Stimulated activated CD4-positive, alpha-beta T cell treated with anti-CD3 and anti-CD28 coated beads, Interleukin-1b, Interleukin-23, amount 100 ng/mL, for 48 hours (primary cell): Measurements from ENCODE around the gene SMYD4.
"Not testable (repeated sequence)": the region's sequence is repeated elsewhere in the genome, so short reads cannot be mapped to it uniquely, and the experiment has no call there.

Experiments
- DNase-seq: peaks from one replicate; pipeline ENCODE4 v3.0.0-alpha.2; 2020

The SMYD4 gene

DNA sequence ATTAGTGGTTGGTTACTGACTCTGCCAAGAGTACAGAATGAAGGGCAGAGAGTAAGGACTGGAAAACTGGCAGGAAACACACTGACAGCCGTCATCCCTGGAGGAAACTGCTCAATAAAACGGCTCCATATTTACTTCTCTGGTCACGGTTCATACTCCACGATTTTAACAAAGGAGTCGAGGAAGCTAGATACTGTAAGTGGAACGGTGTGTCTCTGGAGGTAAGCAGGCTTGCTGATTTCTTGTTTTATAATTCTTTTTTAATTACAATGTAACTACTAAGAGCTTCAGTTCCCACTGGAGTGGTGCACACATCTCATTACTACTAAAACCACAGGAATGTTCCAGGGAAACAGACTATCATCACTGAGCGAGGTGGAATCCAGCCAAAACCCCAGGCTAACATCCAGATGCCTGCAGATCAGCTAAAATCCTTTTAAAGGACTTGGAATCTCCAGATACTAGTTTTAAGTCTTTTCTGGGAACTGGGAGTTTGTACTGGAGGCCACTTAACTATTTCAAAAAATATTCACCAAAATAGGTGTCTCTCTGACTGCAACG is 50.1 kb downstream of the SMYD4 start:
- DNase-seq: no peak

DNA sequence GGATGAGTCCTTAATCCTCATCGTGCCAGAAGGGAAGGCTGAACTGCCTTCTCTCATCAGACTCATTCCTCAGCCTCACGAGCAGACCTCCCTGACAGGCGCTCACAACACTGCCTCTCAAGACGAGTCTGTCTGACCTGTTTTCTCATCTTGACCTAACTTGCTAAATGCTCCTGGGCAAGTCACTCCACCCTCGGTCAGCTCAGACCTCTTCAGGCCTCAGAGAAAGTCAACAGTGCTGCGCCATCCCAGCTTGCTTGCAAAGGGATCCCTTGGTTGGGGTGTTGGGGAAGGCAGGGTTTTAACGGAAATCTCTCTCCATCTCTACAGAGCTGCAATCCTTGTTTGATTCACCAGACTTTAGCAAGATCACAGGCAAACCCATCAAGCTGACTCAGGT is 52.8 kb downstream of the SMYD4 start:
- no peak for DNase-seq

DNA sequence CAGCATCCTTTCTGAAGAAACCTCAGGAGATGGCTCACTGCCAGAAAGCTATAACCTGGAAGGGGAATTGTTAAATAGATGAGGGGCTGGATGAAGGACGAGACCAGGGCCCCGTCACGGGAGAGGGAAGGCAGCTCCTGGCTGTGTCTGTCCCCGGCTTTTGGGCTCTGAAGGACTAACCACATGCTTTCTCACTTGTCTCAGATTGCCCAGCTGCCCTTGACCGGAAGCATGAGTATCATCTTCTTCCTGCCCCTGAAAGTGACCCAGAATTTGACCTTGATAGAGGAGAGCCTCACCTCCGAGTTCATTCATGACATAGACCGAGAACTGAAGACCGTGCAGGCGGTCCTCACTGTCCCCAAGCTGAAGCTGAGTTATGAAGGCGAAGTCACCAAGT is 53.4 kb downstream of the SMYD4 start:
- no peak for DNase-seq

DNA sequence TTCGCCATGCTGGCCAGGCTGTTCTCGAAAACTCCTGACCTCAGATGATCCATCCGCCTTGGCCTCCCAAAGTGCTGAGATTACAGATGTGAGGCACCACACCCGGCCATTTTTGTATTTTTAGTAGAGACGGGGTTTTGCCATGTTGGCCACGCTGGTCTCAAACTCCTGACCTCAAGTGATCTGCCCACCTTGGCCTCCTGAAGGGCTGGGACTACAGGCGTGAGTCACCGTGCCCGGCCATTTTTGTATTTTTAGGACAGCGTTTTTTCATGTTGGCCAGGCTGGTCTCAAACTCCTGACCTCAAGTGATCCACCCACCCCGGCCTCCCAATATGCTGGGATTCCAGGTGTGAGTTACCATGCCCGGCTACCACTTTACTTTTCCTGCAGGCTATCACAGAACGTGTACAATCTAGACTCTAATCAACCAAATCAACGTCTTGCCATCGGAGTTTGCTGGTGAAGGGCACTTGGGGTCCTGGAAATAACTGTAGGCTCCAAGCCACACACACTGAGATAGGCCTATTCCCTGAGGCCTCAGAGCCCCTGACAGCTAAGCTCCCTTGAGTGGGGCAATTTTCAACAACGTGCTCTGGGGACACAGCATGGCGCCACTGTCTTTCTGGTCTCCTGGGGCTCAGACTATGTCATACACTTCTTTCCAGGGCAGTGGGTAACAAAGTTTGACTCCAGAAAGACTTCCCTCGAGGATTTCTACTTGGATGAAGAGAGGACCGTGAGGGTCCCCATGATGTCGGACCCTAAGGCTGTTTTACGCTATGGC is 55.1 kb downstream of the SMYD4 start:
- DNase-seq: no peak

DNA sequence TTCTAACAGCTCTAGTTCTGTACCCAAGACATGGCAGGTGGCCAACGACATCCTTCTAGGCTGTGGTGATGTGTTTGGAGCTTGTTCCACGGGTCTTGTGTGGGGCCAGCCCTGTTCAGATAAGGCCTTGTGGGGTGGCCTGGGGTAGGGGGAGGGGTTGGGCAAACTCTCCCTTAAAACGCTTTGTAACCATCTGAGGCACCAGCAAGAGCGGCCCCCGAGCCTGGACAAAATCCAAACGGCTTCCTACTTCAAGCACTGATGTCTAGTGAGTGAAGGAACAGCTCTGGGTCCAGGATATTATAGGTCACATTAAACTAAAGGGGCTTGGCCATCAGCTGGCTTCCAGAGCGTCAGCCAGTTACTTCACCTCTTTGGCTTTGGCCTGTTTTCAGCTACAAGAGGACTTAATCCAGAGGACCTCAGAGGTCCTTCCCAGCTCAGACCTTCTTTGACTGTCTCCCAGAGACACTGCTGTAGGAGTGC is 56.0 kb downstream of the SMYD4 start:
- no peak for DNase-seq

DNA sequence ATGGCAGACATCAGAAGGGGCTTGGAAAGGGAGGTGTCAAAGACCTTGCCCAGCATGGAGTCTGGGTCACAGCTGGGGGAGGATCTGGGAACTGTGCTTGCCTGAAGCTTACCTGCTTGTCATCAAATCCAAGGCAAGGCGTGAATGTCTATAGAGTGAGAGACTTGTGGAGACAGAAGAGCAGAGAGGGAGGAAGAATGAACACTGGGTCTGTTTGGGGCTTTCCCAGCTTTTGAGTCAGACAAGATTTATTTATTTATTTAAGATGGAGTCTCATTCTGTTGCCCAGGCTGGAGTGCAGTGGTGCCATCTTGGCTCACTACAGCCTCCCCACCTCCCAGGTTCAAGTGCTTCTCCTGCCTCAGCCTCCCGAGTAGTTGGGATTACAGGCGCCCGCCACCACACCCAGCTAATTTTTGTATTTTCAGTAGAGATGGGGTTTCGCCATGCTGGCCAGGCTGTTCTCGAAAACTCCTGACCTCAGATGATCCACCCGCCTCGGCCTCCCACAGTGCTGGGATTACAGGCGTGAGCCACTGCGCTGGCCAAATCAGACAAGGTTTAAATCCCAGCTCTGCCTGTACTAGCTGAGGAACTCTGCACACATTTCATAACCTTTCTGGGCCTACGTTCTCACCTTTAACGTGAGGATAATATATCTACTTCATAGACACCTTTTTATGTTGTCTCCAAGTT is 56.6 kb downstream of the SMYD4 start:
- DNase-seq: not testable (repeated sequence)

DNA sequence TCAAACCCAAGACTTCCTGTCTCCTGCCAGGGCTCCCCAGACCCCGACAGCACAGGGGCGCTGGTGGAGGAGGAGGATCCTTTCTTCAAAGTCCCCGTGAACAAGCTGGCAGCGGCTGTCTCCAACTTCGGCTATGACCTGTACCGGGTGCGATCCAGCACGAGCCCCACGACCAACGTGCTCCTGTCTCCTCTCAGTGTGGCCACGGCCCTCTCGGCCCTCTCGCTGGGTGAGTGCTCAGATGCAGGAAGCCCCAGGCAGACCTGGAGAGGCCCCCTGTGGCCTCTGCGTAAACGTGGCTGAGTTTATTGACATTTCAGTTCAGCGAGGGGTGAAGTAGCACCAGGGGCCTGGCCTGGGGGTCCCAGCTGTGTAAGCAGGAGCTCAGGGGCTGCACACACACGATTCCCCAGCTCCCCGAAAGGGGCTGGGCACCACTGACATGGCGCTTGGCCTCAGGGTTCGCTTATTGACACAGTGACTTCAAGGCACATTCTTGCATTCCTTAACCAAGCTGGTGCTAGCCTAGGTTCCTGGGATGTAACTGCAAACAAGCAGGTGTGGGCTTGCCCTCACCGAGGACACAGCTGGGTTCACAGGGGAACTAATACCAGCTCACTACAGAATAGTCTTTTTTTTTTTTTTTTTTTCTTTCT is 59.8 kb downstream of the SMYD4 start:
- DNase-seq: no peak

DNA sequence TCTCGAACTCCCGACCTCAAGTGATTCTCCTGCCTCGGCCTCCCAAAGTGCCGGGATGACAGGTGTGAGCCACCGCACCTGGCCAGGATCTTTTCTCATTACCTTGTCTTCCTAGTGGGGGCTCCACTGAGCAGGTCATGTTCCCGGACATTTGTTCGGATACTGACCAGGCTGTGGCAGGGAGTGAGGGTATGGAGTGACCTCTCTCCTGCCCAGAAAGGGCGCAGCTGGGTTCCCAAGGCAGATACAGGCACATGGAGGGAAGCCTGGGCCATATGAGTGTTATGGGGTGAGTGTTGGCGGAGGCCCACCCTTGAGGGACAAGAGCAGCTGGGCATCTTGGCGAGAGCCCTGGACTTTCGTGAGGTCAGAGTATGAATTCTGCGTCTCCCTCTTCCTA is 62.3 kb downstream of the SMYD4 start:
- no peak for DNase-seq

DNA sequence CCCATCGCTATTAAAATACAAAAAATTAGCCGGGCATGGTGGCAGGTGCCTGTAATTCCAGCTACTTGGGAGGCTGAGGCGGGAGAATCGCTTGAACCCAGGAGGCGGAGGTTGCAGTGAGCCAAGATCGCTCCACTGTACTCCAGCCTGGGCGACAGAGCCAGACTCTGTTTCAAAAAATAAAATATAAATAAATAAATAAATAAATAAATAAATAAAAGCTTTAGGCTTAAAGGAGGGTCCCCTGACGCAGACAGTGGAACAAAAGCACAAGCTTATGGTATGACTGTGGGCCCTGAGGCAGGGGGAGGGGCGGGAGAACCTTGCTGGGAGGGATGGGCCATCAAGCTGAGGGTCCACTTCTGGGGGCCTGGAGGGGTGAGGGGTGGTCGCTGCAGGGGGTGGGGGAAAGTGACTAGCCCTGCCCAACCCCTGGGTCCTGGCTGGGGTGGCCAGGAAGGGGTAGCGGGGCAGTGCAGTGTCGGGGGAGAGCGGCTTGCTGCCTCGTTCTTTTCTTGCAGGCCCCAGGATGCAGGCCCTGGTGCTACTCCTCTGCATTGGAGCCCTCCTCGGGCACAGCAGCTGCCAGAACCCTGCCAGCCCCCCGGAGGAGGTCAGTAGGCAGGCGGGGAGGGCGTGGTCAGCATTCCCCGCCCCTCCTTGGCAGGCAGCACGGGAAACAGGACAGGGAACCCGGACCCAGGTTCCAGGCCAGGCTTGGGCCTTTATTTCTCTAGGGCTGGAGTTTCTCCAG is 63.1 kb downstream of the SMYD4 start:
- no peak for DNase-seq

DNA sequence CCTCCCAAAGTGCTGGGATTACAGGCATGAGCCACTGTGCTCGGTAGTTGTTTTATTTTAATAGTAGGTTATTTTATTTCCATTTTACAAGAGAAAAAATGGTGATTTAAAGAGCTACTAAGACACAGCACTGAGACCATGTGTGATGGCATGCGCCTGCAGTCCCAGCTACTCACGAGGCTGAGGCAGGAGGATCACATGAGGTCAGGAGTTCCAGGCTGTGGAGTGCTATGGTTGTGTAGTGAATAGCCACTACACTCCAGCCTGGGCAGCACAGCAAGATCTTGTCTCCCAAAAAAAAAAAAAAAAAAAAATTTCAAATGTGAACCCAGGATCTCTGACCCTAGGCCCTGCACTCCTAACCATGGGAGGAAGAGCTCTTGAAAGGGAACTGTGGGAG is 64.1 kb downstream of the SMYD4 start:
- DNase-seq: no peak

DNA sequence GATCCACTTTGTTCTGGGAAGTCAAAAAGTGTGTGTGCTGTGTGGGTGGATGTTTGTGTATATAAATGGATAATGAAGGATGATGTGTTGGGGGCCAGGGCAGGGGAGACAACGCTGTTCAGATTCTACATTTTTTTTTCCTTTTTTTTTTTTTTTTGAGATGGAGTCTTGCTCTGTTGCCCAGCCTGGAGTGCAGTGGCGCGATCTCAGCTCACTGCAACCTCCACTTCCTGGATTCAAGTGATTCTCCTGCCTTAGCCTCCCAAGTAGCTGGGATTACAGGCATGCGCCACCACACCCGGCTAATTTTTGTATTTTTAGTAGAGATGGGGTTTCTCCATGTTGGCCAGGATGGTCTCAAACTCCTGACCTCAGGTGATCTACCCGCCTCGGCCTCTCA is 65.0 kb downstream of the SMYD4 start:
- DNase-seq: not testable (repeated sequence)

DNA sequence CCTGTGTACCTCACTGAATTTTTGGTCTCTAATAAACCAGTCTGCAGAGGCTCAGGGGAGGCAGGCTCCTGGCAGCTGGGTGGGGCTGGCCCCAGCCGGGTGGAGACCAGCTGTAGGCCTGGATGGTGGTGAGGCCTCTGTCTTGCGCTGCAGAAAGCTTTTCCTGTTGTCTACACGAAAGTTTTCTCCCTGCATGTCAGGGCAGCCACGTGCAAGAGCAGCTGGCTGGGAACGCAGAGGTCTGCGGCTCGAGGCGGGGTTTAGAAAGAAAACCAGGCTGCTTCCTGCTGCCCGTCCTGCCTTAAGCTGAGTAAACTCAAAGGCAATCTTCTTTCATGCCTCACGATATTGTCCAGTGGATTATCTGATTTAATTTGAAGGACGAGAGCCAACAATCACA is 65.4 kb downstream of the SMYD4 start:
- DNase-seq: peak; percentile 38

DNA sequence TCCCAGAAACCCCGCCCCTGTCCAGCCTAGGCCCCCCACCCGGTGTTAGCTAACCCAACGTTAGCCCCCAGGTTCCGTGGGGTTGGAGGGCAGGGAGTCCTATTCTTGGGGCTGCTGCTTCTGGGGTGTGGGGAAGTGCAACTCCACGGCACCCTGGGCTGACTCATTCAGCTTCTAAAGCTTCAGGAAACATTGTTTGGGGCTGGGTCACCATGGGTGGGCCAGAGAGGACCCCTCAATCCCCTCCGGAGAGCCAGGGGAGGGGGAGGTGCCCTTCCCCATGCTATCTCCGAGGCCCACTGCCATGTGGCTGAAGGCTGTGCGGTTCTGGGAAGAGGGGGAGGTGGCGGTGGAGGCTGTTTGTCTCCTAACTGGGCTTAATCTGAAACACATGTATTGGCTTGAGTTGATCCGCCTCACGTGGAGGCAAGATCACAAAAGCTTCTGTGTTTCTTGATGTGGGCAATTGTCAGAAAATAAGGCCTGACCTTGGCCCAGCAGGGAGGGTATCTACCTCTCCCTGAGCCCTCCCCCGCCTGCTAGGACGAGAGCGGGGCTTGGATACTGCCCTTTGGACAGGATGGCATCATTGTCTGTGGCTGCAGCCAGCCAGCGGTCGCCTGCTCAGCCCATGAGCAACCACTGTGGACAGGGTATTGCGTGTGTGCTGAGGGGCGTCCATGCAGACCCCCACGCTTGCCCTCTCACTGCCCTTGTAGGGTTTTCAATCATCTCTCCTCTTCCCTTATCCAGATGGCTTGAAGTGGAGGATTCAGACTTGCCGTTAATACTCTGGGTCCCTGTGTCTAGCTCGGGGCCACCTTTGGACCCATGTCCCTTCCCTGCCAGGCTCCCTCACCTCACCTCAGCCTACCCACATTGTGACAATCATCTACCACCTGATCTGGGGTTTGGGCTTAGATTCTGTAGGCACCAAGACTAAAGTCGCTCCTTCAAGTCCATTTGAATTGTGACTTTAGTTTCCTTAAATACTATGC is 66.5 kb downstream of the SMYD4 start:
- DNase-seq: no peak

DNA sequence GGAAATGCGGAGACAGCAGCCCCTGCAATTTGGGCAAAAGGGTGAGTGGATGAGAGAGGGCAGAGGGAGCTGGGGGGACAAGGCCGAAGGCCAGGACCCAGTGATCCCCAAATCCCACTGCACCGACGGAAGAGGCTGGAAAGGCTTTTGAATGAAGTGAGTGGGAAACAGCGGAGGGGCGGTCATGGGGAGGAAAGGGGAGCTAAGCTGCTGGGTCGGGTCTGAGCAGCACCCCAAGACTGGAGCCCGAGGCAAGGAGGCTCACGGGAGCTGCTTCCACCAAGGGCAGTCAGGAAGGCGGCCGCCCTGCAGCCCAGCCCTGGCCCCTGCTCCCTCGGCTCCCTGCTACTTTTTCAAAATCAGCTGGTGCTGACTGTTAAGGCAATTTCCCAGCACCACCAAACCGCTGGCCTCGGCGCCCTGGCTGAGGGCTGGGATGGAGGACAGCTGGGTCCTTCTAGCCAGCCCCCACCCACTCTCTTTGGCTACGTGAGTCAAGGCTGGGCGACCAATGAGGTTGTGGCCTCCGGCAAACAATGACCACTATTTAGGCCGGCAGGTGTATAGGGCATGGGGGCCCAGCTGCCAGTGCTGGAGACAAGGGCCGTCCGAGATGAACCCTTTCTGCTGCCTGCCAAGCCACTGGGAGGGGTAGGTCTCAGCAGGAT is 67.3 kb downstream of the SMYD4 start:
- no peak for DNase-seq

DNA sequence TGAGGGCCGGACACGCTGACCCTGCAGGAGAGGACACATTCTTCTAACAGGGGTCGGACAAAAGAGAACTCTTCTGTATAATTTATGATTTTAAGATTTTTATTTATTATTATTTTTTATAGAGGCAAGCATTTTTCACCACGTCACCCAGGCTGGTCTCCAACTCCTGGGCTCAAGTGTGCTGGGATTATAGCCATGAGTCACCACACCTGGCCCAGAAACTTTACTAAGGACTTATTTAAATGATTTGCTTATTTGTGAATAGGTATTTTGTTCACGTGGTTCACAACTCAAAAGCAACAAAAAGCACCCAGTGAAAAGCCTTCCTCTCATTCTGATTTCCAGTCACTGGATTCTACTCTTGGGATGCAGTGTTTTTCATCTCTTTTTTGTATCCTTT is 70.2 kb downstream of the SMYD4 start:
- DNase-seq: no peak

DNA sequence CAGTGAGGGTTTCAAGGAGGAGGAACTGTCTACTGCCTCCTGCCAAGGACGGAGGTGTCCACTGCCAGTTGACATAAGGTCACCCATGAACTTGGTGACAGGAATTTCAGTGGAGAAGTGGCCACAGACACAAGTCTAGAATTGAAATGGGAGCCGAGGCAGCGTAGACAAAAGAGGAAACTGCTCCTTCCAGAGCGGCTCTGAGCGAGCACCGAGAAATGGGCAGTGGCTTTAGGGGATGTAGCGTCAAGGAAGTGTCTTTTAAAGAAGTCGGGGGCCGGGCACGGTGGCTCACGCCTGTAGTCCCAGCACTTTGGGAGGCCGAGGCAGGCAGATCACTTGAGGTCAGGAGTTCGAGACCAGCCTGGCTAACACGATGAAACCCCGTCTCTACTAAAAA is 70.9 kb downstream of the SMYD4 start:
- no peak for DNase-seq

DNA sequence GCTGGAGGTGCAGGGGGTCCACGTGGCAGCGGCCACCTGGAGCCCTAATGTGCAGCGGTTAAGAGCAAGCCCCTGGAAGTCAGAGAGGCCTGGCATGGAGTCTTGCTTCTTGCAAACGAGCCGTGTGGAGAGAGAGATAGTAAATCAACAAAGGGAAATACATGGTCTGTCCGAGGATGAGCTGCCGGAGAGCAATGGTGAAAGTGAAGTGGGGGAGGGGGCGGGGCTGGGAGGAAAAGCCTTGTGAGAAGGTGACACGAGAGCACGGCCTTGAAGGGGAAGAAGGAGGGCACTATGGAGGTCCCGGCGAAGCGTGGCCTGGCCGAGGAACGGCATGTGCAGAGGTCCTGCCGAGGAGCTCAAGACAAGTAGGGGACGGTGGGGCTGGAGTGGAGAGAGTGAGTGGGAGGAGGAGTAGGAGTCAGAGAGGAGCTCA is 73.9 kb downstream of the SMYD4 start:
- DNase-seq: no peak

DNA sequence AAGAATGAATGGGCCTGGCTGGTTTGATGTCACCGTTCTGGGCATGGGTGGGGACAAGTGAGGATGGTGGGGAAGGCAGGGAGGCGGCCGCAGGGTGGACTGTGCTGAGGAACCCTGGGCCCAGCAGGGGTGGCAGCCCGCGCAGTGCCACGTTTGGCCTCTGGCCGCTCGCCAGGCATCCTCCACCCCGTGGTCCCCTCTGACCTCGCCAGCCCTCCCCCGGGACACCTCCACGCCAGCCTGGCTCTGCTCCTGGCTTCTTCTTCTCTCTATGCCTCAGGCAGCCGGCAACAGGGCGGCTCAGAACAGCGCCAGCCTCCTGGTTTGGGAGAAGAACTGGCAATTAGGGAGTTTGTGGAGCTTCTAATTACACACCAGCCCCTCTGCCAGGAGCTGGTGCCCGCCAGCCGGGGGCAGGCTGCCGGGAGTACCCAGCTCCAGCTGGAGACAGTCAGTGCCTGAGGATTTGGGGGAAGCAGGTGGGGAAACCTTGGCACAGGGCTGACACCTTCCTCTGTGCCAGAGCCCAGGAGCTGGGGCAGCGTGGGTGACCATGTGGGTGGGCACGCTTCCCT is 74.4 kb downstream of the SMYD4 start:
- DNase-seq: no peak

DNA sequence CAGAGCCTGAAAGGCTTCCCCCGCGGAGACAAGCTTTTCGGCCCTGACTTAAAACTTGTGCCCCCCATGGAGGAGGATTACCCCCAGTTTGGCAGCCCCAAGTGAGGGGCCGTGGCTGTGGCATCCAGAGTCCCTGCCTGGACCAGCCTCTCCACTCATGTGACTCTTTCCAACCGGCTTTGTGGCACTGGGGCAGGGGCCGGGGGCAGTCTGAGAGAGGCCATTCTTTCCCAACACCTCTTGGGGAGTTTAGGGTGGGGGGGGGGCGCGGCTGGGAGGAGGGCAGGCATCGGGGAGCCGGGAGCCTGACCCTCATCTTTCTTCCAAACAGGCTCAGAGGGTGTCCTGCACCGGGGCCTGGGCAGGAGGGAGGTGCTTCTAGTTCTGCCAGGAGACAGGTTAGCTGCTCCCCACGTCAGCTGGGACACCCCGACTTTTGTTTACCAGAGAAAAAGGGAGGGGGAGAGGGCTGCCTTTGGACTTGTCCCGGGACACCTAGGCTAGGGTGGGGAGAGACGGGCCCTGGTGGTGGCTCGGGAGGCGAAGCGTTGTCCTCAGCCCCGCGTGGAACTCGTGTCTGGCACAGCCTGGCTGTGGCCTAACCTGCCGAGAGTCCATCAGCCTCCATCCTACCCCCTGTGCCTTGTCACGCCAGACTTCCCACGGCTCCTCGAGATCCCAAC is 75.1 kb downstream of the SMYD4 start:
- DNase-seq: no peak
